ENCODE measurements around the gene FXN.
"Not testable (repeated sequence)": the region's sequence is repeated elsewhere in the genome, so short reads cannot be mapped to it uniquely, and the experiment has no call there.

The FXN gene

GRCh38 chr9:69107771-69108170, 72.2 kb downstream of the FXN start:
- H3K9me2 ChIP-seq (ENCODE audit: low read depth, low read length): no peaks in the 10 kb centered on the region
- H3K4me1 ChIP-seq (ENCODE audit: insufficient read depth, low read length, severe bottlenecking): no peaks in the 10 kb centered on the region
- H3K79me2 ChIP-seq (ENCODE audit: insufficient read depth, low read length): no peaks in the 10 kb centered on the region
- H3K4me3 ChIP-seq (ENCODE audit: low read depth, low read length, poor library complexity, severe bottlenecking): no peak overlapping the region
- H3F3A ChIP-seq (ENCODE audit: insufficient read depth, low read length): no peaks in the 10 kb centered on the region
- no peak overlapping the region for H3K4me2 ChIP-seq (ENCODE audit: low read length)
- H3K36me3 ChIP-seq (ENCODE audit: insufficient read depth, low read length): no peaks in the 10 kb centered on the region
- TF ChIP-seq EZH2 (IDR thresholded peaks at IDR 0.05; ENCODE audit: borderline replicate concordance, low read length) (no peak), CTCF (IDR thresholded peaks at IDR 0.05; ENCODE audit: low read length) (no peak)
- H3K27me3 ChIP-seq (ENCODE audit: insufficient read depth, low read length): no peaks in the 10 kb centered on the region
- H3K27ac ChIP-seq (ENCODE audit: low read depth, low read length, poor library complexity, severe bottlenecking): no peak overlapping the region
- H3K9me3 ChIP-seq (ENCODE audit: low read length): no peaks in the 10 kb centered on the region
- no peak overlapping the region for H2AFZ ChIP-seq (ENCODE audit: low read length)
- H4K20me1 ChIP-seq (ENCODE audit: insufficient read depth, low read length): no peaks in the 10 kb centered on the region
- H3K9ac ChIP-seq (ENCODE audit: low read length): no peak overlapping the region

GRCh38 chr9:69108706-69109105, 73.2 kb downstream of the FXN start:
- not testable (repeated sequence) for H3K9ac ChIP-seq (ENCODE audit: low read length); H4K20me1 ChIP-seq (ENCODE audit: insufficient read depth, low read length)

GRCh38 chr9:69109152-69109551, 73.6 kb downstream of the FXN start:
- H3K4me1 ChIP-seq (ENCODE audit: insufficient read depth, low read length, severe bottlenecking): no peaks in the 10 kb centered on the region

More at GRCh38 chr9:69108706-69109105, 73.2 kb downstream of the FXN start:
- H3K4me1 ChIP-seq (ENCODE audit: insufficient read depth, low read length, severe bottlenecking); H3K4me2 ChIP-seq (ENCODE audit: low read length); H3K27me3 ChIP-seq (ENCODE audit: insufficient read depth, low read length); H2AFZ ChIP-seq (ENCODE audit: low read length); H3K27ac ChIP-seq (ENCODE audit: low read depth, low read length, poor library complexity, severe bottlenecking); H3K79me2 ChIP-seq (ENCODE audit: insufficient read depth, low read length); H3K9me2 ChIP-seq (ENCODE audit: low read depth, low read length); H3F3A ChIP-seq (ENCODE audit: insufficient read depth, low read length); H3K4me3 ChIP-seq (ENCODE audit: low read depth, low read length, poor library complexity, severe bottlenecking); H3K36me3 ChIP-seq (ENCODE audit: insufficient read depth, low read length); H3K9me3 ChIP-seq (ENCODE audit: low read length): not testable (repeated sequence)

GRCh38 chr9:69112646-69113045, 77.1 kb downstream of the FXN start:
- not testable (repeated sequence) for H3K4me3 ChIP-seq (ENCODE audit: low read depth, low read length, poor library complexity, severe bottlenecking); H2AFZ ChIP-seq (ENCODE audit: low read length); H3F3A ChIP-seq (ENCODE audit: insufficient read depth, low read length); H3K4me1 ChIP-seq (ENCODE audit: insufficient read depth, low read length, severe bottlenecking); H3K4me2 ChIP-seq (ENCODE audit: low read length); H3K9ac ChIP-seq (ENCODE audit: low read length); H3K9me3 ChIP-seq (ENCODE audit: low read length); H3K9me2 ChIP-seq (ENCODE audit: low read depth, low read length); H3K79me2 ChIP-seq (ENCODE audit: insufficient read depth, low read length); H3K36me3 ChIP-seq (ENCODE audit: insufficient read depth, low read length); H4K20me1 ChIP-seq (ENCODE audit: insufficient read depth, low read length); H3K27ac ChIP-seq (ENCODE audit: low read depth, low read length, poor library complexity, severe bottlenecking); H3K27me3 ChIP-seq (ENCODE audit: insufficient read depth, low read length)

More at GRCh38 chr9:69109152-69109551, 73.6 kb downstream of the FXN start:
- Histone ChIP-seq H3K79me2 (ENCODE audit: insufficient read depth, low read length) (no peaks in the 10 kb centered on the region), H3K27me3 (ENCODE audit: insufficient read depth, low read length) (no peaks in the 10 kb centered on the region), H3K27ac (ENCODE audit: low read depth, low read length, poor library complexity, severe bottlenecking) (no peak overlapping the region), H4K20me1 (ENCODE audit: insufficient read depth, low read length) (no peaks in the 10 kb centered on the region), H2AFZ (ENCODE audit: low read length) (no peak overlapping the region), H3K9me2 (ENCODE audit: low read depth, low read length) (no peaks in the 10 kb centered on the region), H3K9ac (ENCODE audit: low read length) (no peak overlapping the region), H3K36me3 (ENCODE audit: insufficient read depth, low read length) (no peaks in the 10 kb centered on the region), H3K4me3 (ENCODE audit: low read depth, low read length, poor library complexity, severe bottlenecking) (no peak overlapping the region), H3F3A (ENCODE audit: insufficient read depth, low read length) (no peaks in the 10 kb centered on the region), H3K9me3 (ENCODE audit: low read length) (no peaks in the 10 kb centered on the region), H3K4me2 (ENCODE audit: low read length) (no peak overlapping the region)
- TF ChIP-seq CTCF (IDR thresholded peaks at IDR 0.05; ENCODE audit: low read length) (no peak), EZH2 (IDR thresholded peaks at IDR 0.05; ENCODE audit: borderline replicate concordance, low read length) (no peak)
